SKM-1 (cell line): ENCODE results near the gene CACNA1C.
"Not testable (repeated sequence)": the region's sequence is repeated elsewhere in the genome, so short reads cannot be mapped to it uniquely, and the experiment has no call there.

Source experiments
- DNase-seq: peaks from one replicate; lab custom pipeline; 2025; ENCODE audit not compliant: unreplicated experiment; lab: John Stamatoyannopoulos, UW

The CACNA1C gene

GRCh38 chr12:2679068-2679815, 626.5 kb downstream of the CACNA1C start:
- DNase-seq: no peak

GRCh38 chr12:2679816-2680675, 627.3 kb downstream of the CACNA1C start:
- no peak for DNase-seq

- DNase-seq: no peak
These were observed 627.9 kb downstream of the CACNA1C start for GRCh38 chr12:2680676-2681039.

- no peak for DNase-seq
These were observed 628.8 kb downstream of the CACNA1C start for GRCh38 chr12:2681450-2682205.

GRCh38 chr12:2682296-2683251, 629.8 kb downstream of the CACNA1C start:
- no peak for DNase-seq

- DNase-seq: no peak
These were observed 630.7 kb downstream of the CACNA1C start for GRCh38 chr12:2683283-2684025.

GRCh38 chr12:2684026-2684325, 631.2 kb downstream of the CACNA1C start:
- not testable (repeated sequence) for DNase-seq

- DNase-seq: not testable (repeated sequence)
These were observed 633.0 kb downstream of the CACNA1C start for GRCh38 chr12:2685620-2686279.

- no peak for DNase-seq
These were observed 633.5 kb downstream of the CACNA1C start for GRCh38 chr12:2686280-2686646.

GRCh38 chr12:2687058-2687457, 634.3 kb downstream of the CACNA1C start:
- no peak for DNase-seq

GRCh38 chr12:2687726-2688125, 634.9 kb downstream of the CACNA1C start:
- no peak for DNase-seq

- DNase-seq: no peak
These were observed 635.7 kb downstream of the CACNA1C start for GRCh38 chr12:2688381-2688931.

- no peak for DNase-seq
These were observed 636.6 kb downstream of the CACNA1C start for GRCh38 chr12:2689393-2689792.

GRCh38 chr12:2689879-2690278, 637.1 kb downstream of the CACNA1C start:
- DNase-seq: no peak

- no peak for DNase-seq
These were observed 637.7 kb downstream of the CACNA1C start for GRCh38 chr12:2690348-2691005.

- DNase-seq: no peak
These were observed 638.2 kb downstream of the CACNA1C start for GRCh38 chr12:2691006-2691344.

- no peak for DNase-seq
These were observed 638.7 kb downstream of the CACNA1C start for GRCh38 chr12:2691345-2692071.

- no peak for DNase-seq
These were observed 639.3 kb downstream of the CACNA1C start for GRCh38 chr12:2692080-2692479.
